ENCODE measurements around the gene PRDM10.
"Not testable (repeated sequence)": the region's sequence is repeated elsewhere in the genome, so short reads cannot be mapped to it uniquely, and the experiment has no call there.

DNA sequence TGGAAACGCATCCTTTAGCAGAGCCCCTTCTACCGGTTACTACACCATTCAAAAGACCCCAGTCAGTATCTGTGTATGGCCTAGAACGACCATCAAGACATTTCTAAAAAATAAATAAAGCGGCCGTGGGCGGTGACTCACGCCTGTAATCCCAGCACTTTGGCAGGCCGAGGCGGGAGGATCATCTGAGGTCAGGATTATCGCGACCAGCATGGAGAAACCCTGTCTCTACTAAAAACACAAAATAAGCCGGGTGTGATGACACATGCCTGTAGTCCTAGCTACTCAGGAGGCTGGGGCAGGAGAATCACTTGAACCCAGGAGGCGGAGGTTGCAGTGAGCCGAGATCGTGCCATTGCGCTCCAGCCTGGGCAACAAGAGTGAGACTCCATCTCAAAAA, 134.0 kb downstream of the PRDM10 start:
- TF ChIP-seq, protein P1, sequence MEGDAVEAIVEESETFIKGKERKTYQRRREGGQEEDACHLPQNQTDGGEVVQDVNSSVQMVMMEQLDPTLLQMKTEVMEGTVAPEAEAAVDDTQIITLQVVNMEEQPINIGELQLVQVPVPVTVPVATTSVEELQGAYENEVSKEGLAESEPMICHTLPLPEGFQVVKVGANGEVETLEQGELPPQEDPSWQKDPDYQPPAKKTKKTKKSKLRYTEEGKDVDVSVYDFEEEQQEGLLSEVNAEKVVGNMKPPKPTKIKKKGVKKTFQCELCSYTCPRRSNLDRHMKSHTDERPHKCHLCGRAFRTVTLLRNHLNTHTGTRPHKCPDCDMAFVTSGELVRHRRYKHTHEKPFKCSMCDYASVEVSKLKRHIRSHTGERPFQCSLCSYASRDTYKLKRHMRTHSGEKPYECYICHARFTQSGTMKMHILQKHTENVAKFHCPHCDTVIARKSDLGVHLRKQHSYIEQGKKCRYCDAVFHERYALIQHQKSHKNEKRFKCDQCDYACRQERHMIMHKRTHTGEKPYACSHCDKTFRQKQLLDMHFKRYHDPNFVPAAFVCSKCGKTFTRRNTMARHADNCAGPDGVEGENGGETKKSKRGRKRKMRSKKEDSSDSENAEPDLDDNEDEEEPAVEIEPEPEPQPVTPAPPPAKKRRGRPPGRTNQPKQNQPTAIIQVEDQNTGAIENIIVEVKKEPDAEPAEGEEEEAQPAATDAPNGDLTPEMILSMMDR (conservative IDR thresholded peaks at IDR 0.05), result not testable (repeated sequence)
- not testable (repeated sequence) for TF ChIP-seq ZFX (IDR thresholded peaks at IDR 0.05)
